Sigmoid colon (tissue), 7 donors: ENCODE measurements around the gene WDR83. TPM values are rescaled to one million over a fixed set of nuclear protein-coding genes. Genes with fewer than 3 reads are reported as not detected.

Experiments used
- DNase-seq: peaks from one replicate; pipeline ENCODE4 v3.0.0-alpha.2; 2019
- H3K27ac ChIP-seq, 4 donors: fragments of 200-600 bp; sonication (generic); one replicate each; pipeline ENCODE4 v1.5.1; 2016 to 2019; ENCODE audit warnings: mild to moderate bottlenecking in 1 of 4
- H3K27me3 ChIP-seq, 3 donors: fragments of 200-600 bp; sonication (generic); one replicate each; pipeline ENCODE4 v1.5.1; 2019; ENCODE audit warnings: mild to moderate bottlenecking in 1 of 3
- H3K36me3 ChIP-seq, 4 donors: fragments of 200-600 bp; sonication (generic); one replicate each; pipeline ENCODE4 v1.5.1; 2016 to 2019
- H3K4me1 ChIP-seq, 4 donors: fragments of 200-600 bp; sonication (generic); one replicate each; pipeline ENCODE4 v1.5.1; 2017 to 2019
- H3K4me3 ChIP-seq, 4 donors: fragments of 200-600 bp; sonication (generic); one replicate each; pipeline ENCODE4 v1.5.1; 2017 to 2019; ENCODE audit warnings: mild to moderate bottlenecking in 2 of 4, moderate library complexity in 1 of 4
- H3K9me3 ChIP-seq, 4 donors: fragments of 200-600 bp in 3 of 4; sonication (generic) in 3 of 4; one replicate each; pipeline versions ENCODE4 v1.5.1 to v1.6.1; 2013 to 2019
- CTCF ChIP-seq, 4 experiments: fragments of 450-650 bp in 3 of 4; fragments of 200-600 bp in 1 of 4; IDR thresholded peaks; one replicate each; pipeline ENCODE4 v1.5.1; 2016 to 2019; ENCODE audit warnings: antibody characterized with exemption in 4 of 4, mild to moderate bottlenecking in 3 of 4, moderate library complexity in 2 of 4
- EP300 ChIP-seq, 4 donors: sonication (generic); formaldehyde crosslinking; IDR thresholded peaks; one replicate each; pipeline ENCODE4 v1.6.1; 2017; ENCODE audit warnings: antibody characterized with exemption in 4 of 4
- POLR2A ChIP-seq, 2 donors: fragments of 450-650 bp; IDR thresholded peaks; one replicate each; pipeline ENCODE4 v1.6.1; 2016; ENCODE audit warnings: antibody characterized with exemption in 2 of 2, mild to moderate bottlenecking in 2 of 2, moderate library complexity in 2 of 2
- POLR2AphosphoS5 ChIP-seq, 4 donors: sonication (generic); formaldehyde crosslinking; IDR thresholded peaks; one replicate each; pipeline ENCODE4 v1.6.1; 2017; ENCODE audit warnings: antibody characterized with exemption in 4 of 4
- WGBS, 2 donors: extraction: QIAGEN DNeasy Blood & Tissue Kit; methylation state at CpG; one replicate each; pipeline ENCODE4 v1.1.7; 2013; 5-methylcytosine and 5-hydroxymethylcytosine counted together
- intact Hi-C: fragments of 100-400 bp; cut with DNase I; formaldehyde crosslinking; loops from one replicate; pipeline ENCODE4 v1.15.1; 2023
- polyA plus RNA-seq, 3 donors: library from polyadenylated mRNA; stranded (reverse); fragments of 200-250 nt; gene quantifications; one replicate each; pipeline ENCODE4 v1.2.3, GENCODE V29; 2013
- total RNA-seq, 4 donors: library from RNA; depleted of rRNA; stranded (reverse); fragments of >200 nt; gene quantifications; one replicate each; pipeline ENCODE4 v1.1.0, GENCODE V29; 2016
- donor health status: healthy with polysubstance abuse.
- donor health status: Bipolar disorder and iron deficiency.
- donor health status: healthy.

The WDR83 gene
- total and polyA plus RNA-seq, 7 donors: 7.8 to 13.4 (median 11.0) TPM

DNA sequence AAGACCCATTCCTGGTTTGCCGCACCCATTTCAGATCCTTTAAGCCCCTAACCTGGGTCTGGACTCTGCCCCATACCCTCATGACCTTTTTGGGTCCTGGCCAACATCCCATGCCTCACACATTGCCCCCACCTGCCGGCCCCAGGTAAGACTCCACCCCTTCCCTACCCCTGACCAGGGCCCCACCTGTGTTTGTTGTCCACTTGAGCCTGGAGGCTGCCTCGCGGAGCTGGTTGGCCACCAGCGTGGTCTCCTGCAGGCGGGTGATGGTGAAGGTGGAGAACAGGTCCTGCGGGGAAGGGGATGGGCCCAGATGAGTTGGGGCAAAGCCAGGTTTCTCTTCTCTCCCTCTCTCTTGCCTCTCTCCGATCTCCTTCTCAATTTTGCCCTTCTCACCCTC, 19.6 kb upstream of the WDR83 start:
- intact Hi-C loops: no loop called here
- Histone ChIP-seq H3K27me3 (no peaks in the 10 kb centered on the region), H3K27ac (peak overlapping the region in 2 of 4 donors; percentile 1 to 11), H3K4me3 (peak overlapping the region in 1 of 4 donors; percentile 46), H3K4me1 (peaks cover 0 to 17% (median 15%) of the 10 kb centered on the region in 4 donors), H3K36me3 (no peaks in the 10 kb centered on the region), H3K9me3 (no peaks in the 10 kb centered on the region)
- TF ChIP-seq POLR2AphosphoS5 (IDR thresholded peaks at IDR 0.05): no peak
- 42 to 76% methylated on average over 8 of the region's 8 CpGs for WGBS, 2 donors
- DNase-seq: no peak

- intact Hi-C loops: no loop called here
- H3K4me3 ChIP-seq: peak overlapping the region; percentile 8 to 46 (median 37)
- peaks cover 0 to 17% (median 15%) of the 10 kb centered on the region in 4 donors for H3K4me1 ChIP-seq
- no peak for TF ChIP-seq EP300 (IDR thresholded peaks at IDR 0.05)
- 8 to 38% methylated on average over 31 of the region's 31 CpGs for WGBS, 2 donors
- DNase-seq: peak; percentile 83
- no peaks in the 10 kb centered on the region for H3K36me3 ChIP-seq
- H3K27ac ChIP-seq: peak overlapping the region in 2 of 4 donors; percentile 1 to 11
- no peaks in the 10 kb centered on the region for H3K27me3 ChIP-seq
- no peaks in the 10 kb centered on the region for H3K9me3 ChIP-seq
Observed at GRCh38 chr19:12647490-12648071, 19.0 kb upstream of the WDR83 start.

- no peaks in the 10 kb centered on the region for H3K27me3 ChIP-seq
- no peaks in the 10 kb centered on the region for H3K9me3 ChIP-seq
- intact Hi-C loops: no loop called here
- H3K36me3 ChIP-seq: no peaks in the 10 kb centered on the region
- peaks cover 0 to 17% (median 15%) of the 10 kb centered on the region in 4 donors for H3K4me1 ChIP-seq
- WGBS, 2 donors: 14 to 44% methylated on average over 29 of the region's 29 CpGs
- TF ChIP-seq EP300 (IDR thresholded peaks at IDR 0.05) (no peak), POLR2AphosphoS5 (IDR thresholded peaks at IDR 0.05) (no peak), CTCF (IDR thresholded peaks at IDR 0.05) (no peak), POLR2A (IDR thresholded peaks at IDR 0.05) (no peak)
- H3K27ac ChIP-seq: no peak overlapping the region
- no peak for DNase-seq
- H3K4me3 ChIP-seq: peak overlapping the region; percentile 8 to 46 (median 37)
Observed at GRCh38 chr19:12648088-12648487, 18.5 kb upstream of the WDR83 start.

DNA sequence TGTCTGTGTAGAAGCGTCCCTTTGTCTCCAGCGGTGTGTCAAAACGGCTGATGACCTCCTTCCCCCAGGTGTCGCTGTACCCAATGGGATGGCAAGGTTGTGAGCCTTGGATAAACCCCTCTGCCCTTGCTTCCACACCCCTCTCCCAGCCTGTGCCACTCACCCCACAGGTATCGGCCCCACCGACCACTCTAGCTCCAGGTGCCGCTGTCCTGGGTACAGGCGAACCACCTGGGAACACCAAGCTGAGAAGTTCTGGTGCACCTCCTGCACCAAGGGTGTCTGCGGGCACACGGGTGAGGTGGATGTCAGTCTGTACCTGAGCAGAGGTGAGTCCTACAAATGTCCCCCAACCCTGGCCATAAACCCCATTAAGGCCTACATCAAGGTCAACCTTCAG, 16.7 kb upstream of the WDR83 start:
- intact Hi-C loops: no loop called here
- peaks cover 0 to 17% (median 15%) of the 10 kb centered on the region in 4 donors for H3K4me1 ChIP-seq
- H3K9me3 ChIP-seq: no peaks in the 10 kb centered on the region
- 97 to 98% methylated on average over 10 of the region's 10 CpGs for WGBS, 2 donors
- no peak for DNase-seq
- no peaks in the 10 kb centered on the region for H3K27me3 ChIP-seq
- no peak overlapping the region for H3K27ac ChIP-seq
- peaks cover 0 to 5% (median under 1%) of the 10 kb centered on the region in 4 donors for H3K36me3 ChIP-seq
- TF ChIP-seq EP300 (IDR thresholded peaks at IDR 0.05): no peak
- H3K4me3 ChIP-seq: no peak overlapping the region

GRCh38 chr19:12652219-12652618, 14.4 kb upstream of the WDR83 start:
- no peak for DNase-seq
- Histone ChIP-seq H3K27ac (no peak overlapping the region), H3K4me3 (no peak overlapping the region), H3K36me3 (peaks cover 0 to 26% (median 12%) of the 10 kb centered on the region in 4 donors), H3K27me3 (no peaks in the 10 kb centered on the region), H3K4me1 (peaks cover 0 to 16% (median 14%) of the 10 kb centered on the region in 4 donors), H3K9me3 (no peaks in the 10 kb centered on the region)
- TF ChIP-seq EP300 (IDR thresholded peaks at IDR 0.05) (no peak), CTCF (IDR thresholded peaks at IDR 0.05) (no peak), POLR2A (IDR thresholded peaks at IDR 0.05) (no peak), POLR2AphosphoS5 (IDR thresholded peaks at IDR 0.05) (no peak)
- intact Hi-C loops: no loop called here
- WGBS, 2 donors: 92 to 95% methylated on average over 6 of the region's 6 CpGs

- intact Hi-C loops: no loop called here
- no peak for DNase-seq
- no peak for TF ChIP-seq POLR2A (IDR thresholded peaks at IDR 0.05)
- TF ChIP-seq EP300 (IDR thresholded peaks at IDR 0.05): no peak
- no peak for TF ChIP-seq POLR2AphosphoS5 (IDR thresholded peaks at IDR 0.05)
- no peak for TF ChIP-seq CTCF (IDR thresholded peaks at IDR 0.05)
- Histone ChIP-seq H3K27ac (no peak overlapping the region), H3K4me3 (no peak overlapping the region), H3K9me3 (no peaks in the 10 kb centered on the region), H3K27me3 (no peaks in the 10 kb centered on the region), H3K4me1 (no peaks in the 10 kb centered on the region), H3K36me3 (peaks cover 0 to 52% (median 17%) of the 10 kb centered on the region in 4 donors)
- WGBS, 2 donors: 95 to 98% methylated on average over 8 of the region's 8 CpGs
Observed at GRCh38 chr19:12655546-12655945, 11.1 kb upstream of the WDR83 start.
